Measurements from ENCODE around the gene ADCY4.

ADCY4 gene

GRCh38 chr14:24332268-24332993, 2.4 kb downstream of the ADCY4 start:
- peak; percentile 77 for TF ChIP-seq CTCF (IDR thresholded peaks at IDR 0.05; ENCODE audit: low read depth, low read length)
- H3K27me3 ChIP-seq (ENCODE audit: insufficient read depth, low read depth, severe bottlenecking) = peaks cover 2% of the 10 kb centered on the region
- no peaks in the 10 kb centered on the region for H3K9me3 ChIP-seq (ENCODE audit: severe bottlenecking)
- H3K4me3 ChIP-seq (ENCODE audit: low read depth, low read length) = no peak overlapping the region
- no peaks in the 10 kb centered on the region for H3K36me3 ChIP-seq
- no peak overlapping the region for H3K27ac ChIP-seq
- peak; percentile 69 for DNase-seq

GRCh38 chr14:24331731-24332267, 3.1 kb downstream of the ADCY4 start:
- H3K27me3 ChIP-seq (ENCODE audit: insufficient read depth, low read depth, severe bottlenecking) = peaks cover 2% of the 10 kb centered on the region
- H3K9me3 ChIP-seq (ENCODE audit: severe bottlenecking) = no peaks in the 10 kb centered on the region
- no peak for DNase-seq
- H3K4me3 ChIP-seq (ENCODE audit: low read depth, low read length) = no peak overlapping the region
- no peak overlapping the region for H3K27ac ChIP-seq
- TF ChIP-seq CTCF (IDR thresholded peaks at IDR 0.05; ENCODE audit: low read depth, low read length) = no peak
- no peaks in the 10 kb centered on the region for H3K36me3 ChIP-seq

GRCh38 chr14:24330973-24331674, 3.7 kb downstream of the ADCY4 start:
- DNase-seq = no peak
- Histone ChIP-seq H3K27ac (no peak overlapping the region), H3K36me3 (no peaks in the 10 kb centered on the region), H3K9me3 (ENCODE audit: severe bottlenecking) (no peaks in the 10 kb centered on the region), H3K4me3 (ENCODE audit: low read depth, low read length) (no peak overlapping the region), H3K27me3 (ENCODE audit: insufficient read depth, low read depth, severe bottlenecking) (peaks cover 2% of the 10 kb centered on the region)
- TF ChIP-seq CTCF (IDR thresholded peaks at IDR 0.05; ENCODE audit: low read depth, low read length) = no peak

GRCh38 chr14:24329736-24330135, 5.1 kb downstream of the ADCY4 start:
- TF ChIP-seq CTCF (IDR thresholded peaks at IDR 0.05; ENCODE audit: low read depth, low read length) = no peak
- no peak for DNase-seq
- Histone ChIP-seq H3K4me3 (ENCODE audit: low read depth, low read length) (no peak overlapping the region), H3K9me3 (ENCODE audit: severe bottlenecking) (no peaks in the 10 kb centered on the region), H3K36me3 (no peaks in the 10 kb centered on the region), H3K27ac (no peak overlapping the region), H3K27me3 (ENCODE audit: insufficient read depth, low read depth, severe bottlenecking) (peaks cover 2% of the 10 kb centered on the region)

- no peak for DNase-seq
- no peak for TF ChIP-seq CTCF (IDR thresholded peaks at IDR 0.05; ENCODE audit: low read depth, low read length)
- Histone ChIP-seq H3K4me3 (ENCODE audit: low read depth, low read length) (no peak overlapping the region), H3K9me3 (ENCODE audit: severe bottlenecking) (no peaks in the 10 kb centered on the region), H3K27ac (no peak overlapping the region), H3K36me3 (no peaks in the 10 kb centered on the region), H3K27me3 (ENCODE audit: insufficient read depth, low read depth, severe bottlenecking) (peaks cover 2% of the 10 kb centered on the region)
Measured at GRCh38 chr14:24329073-24329663, 5.7 kb downstream of the ADCY4 start.

Measured in WERI-Rb-1 (cell line).